HTR-8/SVneo (cell line): ENCODE measurements around the gene DAB1.

Experiments used
- DNase-seq: peaks from one replicate; pipeline ENCODE4 v3.0.0; 2011; ENCODE audit warnings: low spot score, mixed read lengths; ENCODE audit not compliant: insufficient read length
- FAIRE-seq: peaks from 2 replicates; lab custom pipeline; 2011; peaks lifted over from hg19 to GRCh38; lab: Jason Lieb, UNC

Gene DAB1

DNA sequence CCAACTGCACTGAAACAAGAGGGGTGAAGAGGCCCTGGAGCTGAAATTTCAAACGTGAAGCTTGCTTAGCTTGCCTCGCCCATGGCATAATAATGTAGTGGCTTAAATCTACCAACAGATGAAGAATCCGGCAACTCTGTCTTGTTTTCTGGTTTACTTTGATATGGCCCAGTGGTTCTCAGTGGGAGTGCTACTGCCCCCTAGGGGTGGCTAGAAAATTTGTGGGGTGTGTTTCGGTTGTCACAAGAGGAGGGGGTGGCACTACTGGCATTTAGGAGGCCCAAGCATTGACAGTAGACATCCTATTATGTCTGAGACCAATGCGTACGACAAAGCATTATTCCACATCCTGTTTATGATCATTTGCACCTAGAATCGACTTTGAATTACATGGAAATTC lies 406.1 kb downstream of the DAB1 start:
- DNase-seq (no peak), FAIRE-seq (no peak)

DNA sequence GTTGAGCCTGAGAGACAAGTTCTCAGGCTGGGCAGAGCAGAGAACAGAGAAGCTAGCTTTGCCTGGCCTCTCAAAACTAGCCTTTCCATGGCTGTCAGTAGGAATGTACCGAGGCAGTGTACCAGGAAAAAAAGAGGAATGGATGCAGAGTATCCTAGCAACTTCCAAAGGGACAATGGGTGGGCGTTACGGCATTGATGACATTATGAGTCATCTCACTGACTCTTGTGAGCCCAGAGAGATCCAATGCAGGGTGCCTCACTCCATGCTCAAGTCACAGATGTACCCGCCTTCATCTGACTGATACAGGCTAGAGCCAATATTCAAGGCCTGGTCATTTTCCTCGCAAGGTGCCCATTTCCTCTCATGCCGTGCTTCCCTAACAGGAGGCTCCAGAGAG lies 406.7 kb downstream of the DAB1 start:
- DNase-seq (no peak), FAIRE-seq (no peak)

GRCh38 chr1:57015071-57015470 lies 408.8 kb downstream of the DAB1 start:
- FAIRE-seq (no peak), DNase-seq (no peak)

DNA sequence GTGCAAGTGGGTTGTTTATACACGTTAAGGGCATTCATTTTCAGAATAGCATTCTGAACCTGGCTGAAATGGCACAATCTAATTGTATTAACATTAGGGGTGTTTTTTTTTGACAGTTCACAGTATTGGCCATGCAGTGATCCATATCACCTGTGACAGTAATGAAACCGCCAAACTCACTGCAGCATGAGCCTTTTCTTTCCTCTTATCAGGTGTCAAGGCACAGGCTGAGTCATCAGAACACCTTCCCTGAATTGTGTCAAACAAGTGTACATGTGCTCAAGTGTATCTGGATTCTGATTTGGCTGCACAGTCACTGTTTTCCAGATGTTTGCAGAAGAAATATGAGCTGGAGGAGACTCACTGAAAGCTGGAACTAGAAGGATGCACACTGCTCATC lies 410.3 kb downstream of the DAB1 start:
- DNase-seq, result no peak
- no peak for FAIRE-seq

DNA sequence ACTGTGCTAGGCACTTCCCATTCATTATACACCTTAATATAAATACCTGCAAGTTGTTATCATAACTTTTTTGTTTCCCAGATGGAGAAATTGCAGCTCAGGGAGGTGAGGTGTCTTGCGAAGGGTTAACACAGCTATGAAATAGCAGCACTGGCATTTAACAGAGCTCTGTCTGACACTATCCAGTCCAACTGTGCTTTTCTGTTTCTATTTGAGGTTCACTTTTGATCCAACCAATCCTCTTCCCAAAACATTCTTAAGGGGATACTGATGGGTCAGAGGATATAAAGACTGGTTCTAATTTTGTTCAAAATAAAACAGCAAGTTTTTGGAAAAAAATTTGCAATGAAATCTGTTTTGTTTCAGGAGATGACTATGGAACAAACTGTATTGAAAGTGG lies 411.5 kb downstream of the DAB1 start:
- DNase-seq (no peak), FAIRE-seq (no peak)

DNA sequence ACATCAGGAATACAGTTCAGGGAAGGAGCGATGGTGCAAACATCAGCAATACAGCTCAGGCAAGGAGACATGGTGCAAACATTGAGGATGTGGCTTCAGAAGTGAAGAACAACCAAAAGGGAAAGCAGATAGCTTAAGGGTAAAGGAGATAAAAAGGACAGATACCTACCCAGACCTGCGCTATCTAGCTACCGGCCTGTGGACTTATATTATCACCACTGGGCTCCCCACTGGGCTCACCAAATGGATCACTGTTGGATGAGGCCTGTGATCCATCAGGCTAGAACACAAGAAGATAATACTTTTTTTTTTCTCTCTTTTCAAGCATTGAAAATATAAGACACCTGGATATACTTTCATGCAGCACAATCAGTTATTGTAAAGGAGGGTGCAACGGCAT lies 413.3 kb downstream of the DAB1 start:
- DNase-seq (no peak), FAIRE-seq (no peak)

DNA sequence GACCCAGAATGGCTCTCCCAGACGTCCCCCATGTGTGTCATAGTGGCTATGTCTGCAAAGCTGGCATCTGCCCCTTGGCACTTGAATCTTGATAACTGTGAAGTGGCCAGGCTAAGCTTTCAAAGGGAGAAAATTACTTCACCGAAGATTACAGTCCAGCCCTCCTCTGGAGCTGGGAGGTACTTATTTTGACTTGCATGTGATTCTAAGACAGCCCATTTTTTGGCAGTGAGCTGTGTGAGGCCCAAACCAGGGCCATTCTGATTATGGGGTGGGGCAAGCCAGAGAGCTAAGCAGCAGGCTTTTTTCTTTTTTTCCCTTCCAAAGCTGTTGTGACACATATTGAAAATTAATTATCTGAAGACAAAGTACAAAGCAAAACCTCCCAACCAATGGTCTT lies 415.9 kb downstream of the DAB1 start:
- FAIRE-seq, result no peak

DNA sequence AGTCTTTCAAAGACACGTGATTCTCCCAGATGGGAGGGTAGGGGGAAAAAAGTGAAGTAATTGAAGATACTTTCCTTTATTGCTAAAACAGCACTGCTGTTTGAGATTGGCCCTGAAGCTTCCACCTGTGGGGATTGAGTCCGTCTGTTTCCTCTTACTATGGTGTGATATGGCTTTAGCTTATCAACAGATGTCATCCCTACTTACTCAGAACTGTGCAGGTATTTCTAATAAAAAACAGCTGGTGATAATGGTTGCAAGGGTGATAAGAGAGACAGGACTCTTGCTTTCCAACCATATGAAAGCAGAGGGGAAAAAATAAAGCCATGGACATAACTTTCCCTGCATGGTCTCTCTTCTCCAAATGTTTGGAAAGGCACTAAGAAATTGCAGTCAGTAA lies 416.4 kb downstream of the DAB1 start:
- DNase-seq (no peak), FAIRE-seq (no peak)

More for the DNA sequence above, 415.9 kb downstream of the DAB1 start:
- DNase-seq, result no peak

DNA sequence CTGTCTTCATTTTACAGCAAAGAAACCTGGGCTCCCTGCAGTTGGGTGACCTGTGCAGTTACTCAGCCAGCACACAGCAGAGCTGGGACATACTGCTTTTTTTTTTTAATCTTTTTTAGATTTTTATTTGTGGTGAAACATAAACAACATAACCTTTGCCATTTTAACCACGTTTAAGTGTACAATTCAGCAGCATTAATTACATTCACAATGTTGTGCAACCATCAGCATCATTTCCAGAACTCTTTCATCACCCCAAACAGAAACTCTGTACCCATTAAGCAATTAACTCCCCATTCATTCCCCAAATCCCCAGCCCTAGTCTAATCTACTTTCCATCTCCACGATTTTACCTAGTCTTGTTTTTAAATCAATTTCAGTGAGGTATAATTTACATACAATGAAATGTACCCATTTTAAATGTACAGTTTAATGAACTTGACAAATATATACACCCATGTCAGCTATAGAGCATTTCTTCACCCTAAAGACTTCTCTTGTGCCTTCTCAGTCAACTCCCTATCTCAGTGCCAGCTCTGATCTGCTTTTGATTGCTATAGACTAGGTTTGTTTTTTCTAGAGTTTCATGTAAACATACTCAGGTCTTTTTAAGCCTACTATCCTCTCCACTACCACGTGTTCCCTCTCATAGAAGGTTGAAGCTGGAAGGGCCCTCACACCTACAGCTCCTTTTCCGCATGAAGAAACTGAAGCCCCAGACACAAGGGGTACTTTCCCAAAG lies 420.3 kb downstream of the DAB1 start:
- FAIRE-seq (no peak), DNase-seq (no peak)

- no peak for DNase-seq
- FAIRE-seq, result no peak
Measured at GRCh38 chr1:56995414-56996100, 428.3 kb downstream of the DAB1 start.

- no peak for DNase-seq
- FAIRE-seq, result no peak
Measured at GRCh38 chr1:56993475-56993874, 430.4 kb downstream of the DAB1 start.

DNA sequence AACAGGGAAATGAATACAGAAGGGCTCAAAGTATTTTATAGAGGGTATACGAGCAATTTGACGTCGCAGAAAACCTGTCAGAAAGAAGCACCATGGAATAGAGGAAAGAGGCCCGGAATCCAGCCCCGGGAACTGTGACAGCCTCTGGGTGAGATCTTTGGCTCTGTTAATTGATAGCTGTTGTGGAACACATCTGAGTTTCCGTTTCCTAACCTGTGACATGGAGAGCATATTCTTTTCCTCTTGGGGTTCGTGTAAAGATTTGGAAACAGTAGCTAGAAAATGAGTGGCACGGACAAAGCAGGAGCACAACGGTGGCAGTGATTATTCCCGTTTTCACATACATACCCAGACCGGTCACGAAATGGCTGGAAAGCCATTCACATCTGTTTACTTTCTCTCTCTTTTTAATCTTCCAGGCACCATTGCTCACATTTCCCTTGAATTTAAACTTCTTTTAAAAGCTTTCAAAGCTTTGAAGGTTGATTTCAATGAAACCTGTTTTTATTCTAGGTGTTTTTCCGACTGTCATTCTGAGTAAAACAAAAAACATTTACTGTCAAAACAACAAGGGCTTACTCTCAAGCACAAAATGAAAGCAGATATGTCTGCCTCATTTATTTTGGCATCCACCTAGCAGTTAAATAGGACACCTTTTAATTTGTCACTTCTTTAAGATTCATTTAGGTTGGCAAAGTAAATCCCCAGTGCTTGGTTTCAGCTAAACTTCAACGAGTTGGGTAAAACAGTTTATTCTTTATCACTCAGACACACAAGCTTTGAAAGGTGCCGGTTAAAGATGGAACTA lies 431.3 kb downstream of the DAB1 start:
- DNase-seq (no peak), FAIRE-seq (no peak)

GRCh38 chr1:56991576-56991975 lies 432.3 kb downstream of the DAB1 start:
- no peak for FAIRE-seq
- no peak for DNase-seq

- FAIRE-seq, result no peak
- DNase-seq, result no peak
Measured at GRCh38 chr1:56986397-56986796, 437.5 kb downstream of the DAB1 start.

DNA sequence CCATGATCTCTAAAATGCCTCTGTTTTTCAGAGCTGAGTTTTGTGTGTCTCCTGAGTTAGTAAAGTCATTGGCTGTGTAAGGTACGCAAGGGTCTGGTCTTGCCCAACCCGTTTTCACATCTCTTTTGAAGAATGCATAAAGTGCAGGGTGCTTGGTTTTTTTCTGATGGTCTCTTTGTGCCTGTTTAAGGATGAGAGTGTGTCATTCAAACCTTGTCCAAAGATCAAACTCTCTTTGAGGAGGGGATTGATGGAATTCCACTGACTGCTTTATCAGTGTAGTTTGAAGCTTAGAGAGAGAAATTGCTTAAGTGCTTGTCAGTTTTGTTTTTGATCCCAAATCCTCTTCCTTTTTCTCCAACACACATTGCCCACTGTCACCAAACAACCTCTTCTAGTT lies 438.0 kb downstream of the DAB1 start:
- DNase-seq (no peak), FAIRE-seq (no peak)

- FAIRE-seq (no peak), DNase-seq (no peak)
Measured at GRCh38 chr1:56983484-56983883, 440.4 kb downstream of the DAB1 start.

- FAIRE-seq, result no peak
- no peak for DNase-seq
Measured at GRCh38 chr1:56979986-56980755, 443.7 kb downstream of the DAB1 start.

- no peak for FAIRE-seq
- DNase-seq, result no peak
Measured at GRCh38 chr1:56978819-56979218, 445.0 kb downstream of the DAB1 start.

DNA sequence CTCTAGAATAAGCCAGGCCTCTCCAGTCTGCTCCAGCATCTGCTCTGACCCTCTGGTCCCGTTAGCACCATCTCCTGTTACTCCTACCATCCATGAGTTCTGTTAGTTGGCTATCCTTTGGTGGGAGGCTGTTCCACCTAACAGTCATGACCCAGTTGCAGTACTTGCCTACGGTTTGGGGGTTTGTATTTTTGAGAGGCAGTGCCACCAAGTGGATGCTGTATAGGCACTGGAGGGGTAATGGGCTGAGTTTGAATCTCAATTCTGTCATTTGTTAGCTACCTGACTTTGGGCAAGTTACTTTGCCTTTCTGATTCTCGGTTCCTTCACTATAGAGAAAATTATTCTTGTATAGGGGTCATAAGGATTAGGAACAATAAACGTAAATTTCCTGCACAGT lies 445.9 kb downstream of the DAB1 start:
- DNase-seq, result no peak
- no peak for FAIRE-seq

- FAIRE-seq (no peak), DNase-seq (no peak)
Measured at GRCh38 chr1:56975446-56975845, 448.4 kb downstream of the DAB1 start.
